ENCODE measurements around the gene PXYLP1.

DNA sequence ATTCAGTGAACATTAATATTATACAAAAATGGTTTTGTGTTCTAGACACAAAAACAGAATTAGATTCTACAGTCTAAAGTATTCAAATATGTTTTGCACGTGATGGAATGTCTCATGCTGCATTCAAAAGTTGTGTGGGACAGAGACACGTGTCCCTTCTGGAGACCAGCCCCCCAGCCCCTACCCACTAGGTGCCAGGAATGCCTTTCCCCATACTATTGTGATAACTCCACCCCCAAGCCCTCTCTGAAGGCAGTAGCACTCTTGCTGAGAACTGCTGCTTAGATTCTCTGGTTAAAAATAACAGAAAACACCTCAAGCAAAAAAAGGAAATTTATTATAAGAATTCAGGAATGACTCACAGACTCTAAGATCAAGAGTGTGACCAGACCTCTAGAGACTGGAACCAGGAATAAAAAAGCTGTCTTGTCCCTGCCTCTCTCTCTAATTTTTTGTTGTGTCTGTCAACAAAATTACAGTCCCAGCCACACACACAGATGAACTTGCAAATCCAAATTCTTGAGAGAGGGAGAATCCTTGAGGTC lies 57.7 kb downstream of the PXYLP1 start:
- TF ChIP-seq, protein P1, sequence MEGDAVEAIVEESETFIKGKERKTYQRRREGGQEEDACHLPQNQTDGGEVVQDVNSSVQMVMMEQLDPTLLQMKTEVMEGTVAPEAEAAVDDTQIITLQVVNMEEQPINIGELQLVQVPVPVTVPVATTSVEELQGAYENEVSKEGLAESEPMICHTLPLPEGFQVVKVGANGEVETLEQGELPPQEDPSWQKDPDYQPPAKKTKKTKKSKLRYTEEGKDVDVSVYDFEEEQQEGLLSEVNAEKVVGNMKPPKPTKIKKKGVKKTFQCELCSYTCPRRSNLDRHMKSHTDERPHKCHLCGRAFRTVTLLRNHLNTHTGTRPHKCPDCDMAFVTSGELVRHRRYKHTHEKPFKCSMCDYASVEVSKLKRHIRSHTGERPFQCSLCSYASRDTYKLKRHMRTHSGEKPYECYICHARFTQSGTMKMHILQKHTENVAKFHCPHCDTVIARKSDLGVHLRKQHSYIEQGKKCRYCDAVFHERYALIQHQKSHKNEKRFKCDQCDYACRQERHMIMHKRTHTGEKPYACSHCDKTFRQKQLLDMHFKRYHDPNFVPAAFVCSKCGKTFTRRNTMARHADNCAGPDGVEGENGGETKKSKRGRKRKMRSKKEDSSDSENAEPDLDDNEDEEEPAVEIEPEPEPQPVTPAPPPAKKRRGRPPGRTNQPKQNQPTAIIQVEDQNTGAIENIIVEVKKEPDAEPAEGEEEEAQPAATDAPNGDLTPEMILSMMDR (conservative IDR thresholded peaks at IDR 0.05; ENCODE audit: low read depth, low read length): no peak
- TF ChIP-seq EZH2phosphoT487 (IDR thresholded peaks at IDR 0.05; ENCODE audit: borderline replicate concordance, low read length): no peak
- TF ChIP-seq EZH2 (IDR thresholded peaks at IDR 0.05; ENCODE audit: low read length, unreplicated experiment): no peak
